WI38 (cell line): ENCODE results near the gene ZNF649.

ENCODE experiments used
- H3K4me3 ChIP-seq: 2 replicates; pipeline ENCODE4 v1.5.1; 2011; ENCODE audit warnings: low read depth, mild to moderate bottlenecking, control low read depth, low read length
- TF ChIP-seq, protein P1 (sequence below): IDR thresholded peaks from 2 replicates; pipeline ENCODE4 v1.5.1; 2012; ENCODE audit warnings: low read depth, mild to moderate bottlenecking, control low read depth, low read length

ZNF649 gene

DNA sequence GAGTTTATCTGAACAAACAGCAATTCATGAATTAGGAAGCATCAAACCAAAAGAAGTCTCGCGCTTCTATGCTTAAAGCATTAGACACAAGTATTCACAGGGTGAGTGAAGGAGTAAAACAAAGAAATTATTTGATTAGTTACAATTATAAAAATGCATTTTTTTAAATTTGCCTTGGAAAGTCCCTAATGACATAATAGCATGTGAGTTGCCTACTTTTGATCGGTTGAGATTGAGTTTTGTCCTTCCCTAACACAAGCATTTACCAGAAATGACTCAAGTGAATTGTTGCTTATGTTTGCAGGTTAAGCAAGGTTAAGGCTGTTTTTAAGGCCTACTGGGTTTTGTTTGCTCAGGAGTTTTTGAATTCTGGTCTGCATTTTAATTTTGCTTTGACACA, 389 bp upstream of the ZNF649 start:
- H3K4me3 ChIP-seq = no peak overlapping the region

GRCh38 chr19:51903192-51903591, 1.6 kb downstream of the ZNF649 start:
- no peak overlapping the region for H3K4me3 ChIP-seq
- TF ChIP-seq, protein P1, sequence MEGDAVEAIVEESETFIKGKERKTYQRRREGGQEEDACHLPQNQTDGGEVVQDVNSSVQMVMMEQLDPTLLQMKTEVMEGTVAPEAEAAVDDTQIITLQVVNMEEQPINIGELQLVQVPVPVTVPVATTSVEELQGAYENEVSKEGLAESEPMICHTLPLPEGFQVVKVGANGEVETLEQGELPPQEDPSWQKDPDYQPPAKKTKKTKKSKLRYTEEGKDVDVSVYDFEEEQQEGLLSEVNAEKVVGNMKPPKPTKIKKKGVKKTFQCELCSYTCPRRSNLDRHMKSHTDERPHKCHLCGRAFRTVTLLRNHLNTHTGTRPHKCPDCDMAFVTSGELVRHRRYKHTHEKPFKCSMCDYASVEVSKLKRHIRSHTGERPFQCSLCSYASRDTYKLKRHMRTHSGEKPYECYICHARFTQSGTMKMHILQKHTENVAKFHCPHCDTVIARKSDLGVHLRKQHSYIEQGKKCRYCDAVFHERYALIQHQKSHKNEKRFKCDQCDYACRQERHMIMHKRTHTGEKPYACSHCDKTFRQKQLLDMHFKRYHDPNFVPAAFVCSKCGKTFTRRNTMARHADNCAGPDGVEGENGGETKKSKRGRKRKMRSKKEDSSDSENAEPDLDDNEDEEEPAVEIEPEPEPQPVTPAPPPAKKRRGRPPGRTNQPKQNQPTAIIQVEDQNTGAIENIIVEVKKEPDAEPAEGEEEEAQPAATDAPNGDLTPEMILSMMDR = no peak

More for the DNA sequence above, 389 bp upstream of the ZNF649 start:
- TF ChIP-seq, protein P1 = no peak

DNA sequence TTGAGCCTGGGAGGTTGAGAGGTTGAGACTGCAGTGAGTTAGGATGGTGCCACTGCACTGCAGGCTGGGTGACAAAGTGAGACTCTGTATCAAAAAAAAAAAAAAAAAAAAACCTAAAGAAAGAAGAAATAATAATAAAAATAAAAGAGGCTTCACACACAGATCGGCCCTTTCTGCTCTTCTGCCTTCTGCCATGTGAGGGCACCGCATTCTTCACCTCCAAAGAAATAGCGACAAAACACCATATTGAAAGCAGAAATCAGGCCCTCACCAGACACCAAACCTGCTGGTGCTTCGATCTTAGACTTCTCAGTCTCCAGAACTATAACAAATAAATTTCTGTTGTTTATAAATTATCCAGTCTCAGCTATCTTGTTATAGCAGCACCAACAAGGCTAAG, 3.0 kb downstream of the ZNF649 start:
- no peak overlapping the region for H3K4me3 ChIP-seq
- TF ChIP-seq, protein P1 = no peak

GRCh38 chr19:51891193-51891747, 13.5 kb downstream of the ZNF649 start:
- no peak overlapping the region for H3K4me3 ChIP-seq
- TF ChIP-seq, protein P1 = no peak

DNA sequence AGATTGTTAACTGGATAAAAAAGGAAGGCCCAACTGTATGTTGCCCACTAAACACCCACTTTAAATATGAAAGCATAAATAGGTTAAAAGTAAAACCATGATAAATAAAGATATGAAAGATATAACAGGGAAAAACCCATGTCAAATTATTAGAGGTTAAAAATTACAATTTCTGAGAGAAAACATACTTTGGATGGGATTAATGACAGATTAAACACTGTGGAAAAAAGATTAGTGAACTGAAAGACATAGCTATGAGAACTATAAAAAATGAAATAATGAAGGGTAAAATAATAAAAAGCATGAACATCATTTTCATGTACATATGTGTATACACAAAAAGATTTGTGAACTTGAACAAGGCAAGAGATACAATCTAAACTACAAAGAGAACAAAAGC, 14.9 kb downstream of the ZNF649 start:
- no peak overlapping the region for H3K4me3 ChIP-seq
- TF ChIP-seq, protein P1 = no peak

- peak within 1 kb of the TSS; percentile 76 for H3K4me3 ChIP-seq
- TF ChIP-seq, protein P1 = no peak
These were observed 17.0 kb downstream of the ZNF649 start, which contains the start of gene ZNF577 for GRCh38 chr19:51887522-51888498. TSS of gene ZNF577 (minus strand) at chr19:51887951. CDS start at chr19:51880382, 7,569 bp downstream.

GRCh38 chr19:51884713-51885112, 20.1 kb downstream of the ZNF649 start:
- H3K4me3 ChIP-seq = no peak overlapping the region
- TF ChIP-seq, protein P1 = no peak
